Tibial nerve (tissue), 3 donors: ENCODE measurements around the gene PADI1.

Source experiments
- CTCF ChIP-seq, 5 experiments: fragments of 200-600 bp in 3 of 5; fragments of 450-650 bp in 2 of 5; sonication (generic) in 3 of 5; IDR thresholded peaks; one replicate each; pipeline ENCODE4 v1.5.1; 2016 to 2019; ENCODE audit warnings: antibody characterized with exemption in 5 of 5, mild to moderate bottlenecking in 3 of 5, moderate library complexity in 2 of 5
- POLR2A ChIP-seq, 2 donors: fragments of 450-650 bp; IDR thresholded peaks; one replicate each; pipeline ENCODE4 v1.6.1; 2017; ENCODE audit warnings: antibody characterized with exemption in 2 of 2, mild to moderate bottlenecking in 2 of 2, moderate library complexity in 2 of 2

GRCh38 chr1:17265162-17265561 lies 60.2 kb downstream of the PADI1 start:
- TF ChIP-seq POLR2A (IDR thresholded peaks at IDR 0.05) (no peak), CTCF (IDR thresholded peaks at IDR 0.05) (no peak)
